GM18508 (cell line): Measurements from ENCODE around the gene TMEM50B.
"Not testable (repeated sequence)": the region's sequence is repeated elsewhere in the genome, so short reads cannot be mapped to it uniquely, and the experiment has no call there.

Experiments
- ATAC-seq: cut with Tn5 transposase; IDR thresholded peaks from one replicate; pipeline ENCODE4 v1.9.1; 2021; ENCODE audit warnings: moderate number of reproducible peaks; ENCODE audit not compliant: insufficient read depth, unreplicated experiment

Gene TMEM50B

DNA sequence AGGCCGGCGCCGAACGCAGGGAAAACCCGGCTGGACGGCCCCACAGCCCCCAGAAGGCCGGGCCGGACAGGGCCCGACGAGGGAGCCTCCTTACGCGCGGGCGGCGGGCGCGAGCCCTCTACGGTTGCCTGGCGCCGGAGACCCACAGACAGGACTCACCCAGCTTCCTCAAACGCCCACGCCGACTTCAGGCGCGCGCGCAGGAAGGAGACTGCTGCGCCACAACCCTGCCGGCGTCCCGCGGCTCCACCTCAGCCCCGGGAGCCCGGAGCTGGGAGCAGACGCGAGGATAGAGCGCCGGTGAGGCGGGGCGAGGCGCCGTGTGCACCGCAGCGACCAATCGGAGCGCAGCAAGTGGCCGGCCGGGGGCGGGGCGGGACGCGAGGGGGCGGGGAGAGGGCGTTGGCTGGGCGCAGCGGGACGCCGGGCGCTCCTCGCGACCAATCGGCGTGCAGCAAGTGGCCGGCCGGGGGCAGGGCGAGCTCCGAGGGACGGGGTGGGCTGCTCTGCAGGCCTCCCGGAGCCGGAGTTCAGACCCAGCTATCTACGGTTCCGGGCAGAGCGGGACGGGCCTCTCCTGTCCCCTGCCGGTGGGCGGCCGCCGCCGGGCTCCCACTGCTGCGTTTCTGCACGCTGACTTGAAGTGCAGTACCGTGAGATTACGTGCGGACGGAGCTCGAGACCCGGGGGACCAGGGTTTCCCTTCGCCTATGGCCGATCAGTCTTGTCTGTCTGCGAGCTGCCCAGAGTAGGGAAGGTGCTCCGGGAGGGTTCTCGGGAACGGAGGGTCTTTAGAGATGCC lies at the start of gene TMEM50B:
Gene TMEM50B, minus strand, starts transcription at position 296 of the 802 bp plus-strand sequence. CDS start 11,089 bp downstream, outside the sequence.
- peak; percentile 50 for ATAC-seq

DNA sequence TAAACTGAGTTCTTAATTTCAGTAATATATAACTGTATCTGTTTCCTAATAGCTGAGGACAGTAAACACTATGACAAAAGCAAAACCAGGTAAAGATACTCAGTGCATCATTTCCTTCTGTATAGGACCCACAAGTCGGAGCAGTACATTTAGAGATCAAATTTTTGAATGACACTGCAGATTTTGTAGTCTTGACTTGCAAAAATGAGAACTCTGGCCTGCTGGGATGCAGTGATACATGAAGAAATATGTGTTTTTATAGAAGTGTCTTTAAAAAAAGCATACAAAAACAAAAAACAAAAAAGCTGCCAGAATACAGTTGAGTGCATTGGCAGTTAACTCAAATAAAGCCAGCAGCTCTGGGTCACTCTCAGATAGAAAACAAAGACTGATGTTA lies 43.2 kb upstream of the TMEM50B start:
- ATAC-seq = no peak

DNA sequence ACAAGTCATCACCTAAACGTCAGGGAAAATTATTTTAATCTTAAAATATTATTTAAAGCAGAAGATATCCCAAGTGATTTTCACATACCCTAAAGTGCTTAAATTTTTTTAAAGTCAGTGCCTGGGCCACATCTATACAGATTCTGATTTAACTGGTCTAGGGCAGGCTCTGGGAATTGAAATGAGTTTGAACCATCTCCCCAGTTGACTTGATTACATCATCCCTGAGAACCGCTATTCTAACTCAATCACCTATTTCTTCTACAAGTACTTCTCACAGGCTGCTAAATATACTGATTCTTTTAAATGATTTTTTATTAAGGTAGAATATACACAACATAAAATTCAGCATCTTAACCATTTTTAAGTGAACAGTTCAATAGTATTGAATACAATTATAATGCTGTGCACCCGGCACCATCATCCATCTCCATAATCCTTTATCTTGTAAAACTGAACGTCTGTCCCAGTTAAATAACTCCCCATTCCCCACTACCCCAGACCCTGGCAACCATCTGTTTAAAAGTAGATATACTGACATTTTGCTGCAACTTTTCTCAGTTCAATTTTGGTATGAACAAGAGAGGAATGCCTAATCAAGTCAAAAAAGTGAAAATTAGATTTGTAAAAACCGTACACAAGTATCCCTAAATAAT lies 42.7 kb upstream of the TMEM50B start:
- no peak for ATAC-seq

DNA sequence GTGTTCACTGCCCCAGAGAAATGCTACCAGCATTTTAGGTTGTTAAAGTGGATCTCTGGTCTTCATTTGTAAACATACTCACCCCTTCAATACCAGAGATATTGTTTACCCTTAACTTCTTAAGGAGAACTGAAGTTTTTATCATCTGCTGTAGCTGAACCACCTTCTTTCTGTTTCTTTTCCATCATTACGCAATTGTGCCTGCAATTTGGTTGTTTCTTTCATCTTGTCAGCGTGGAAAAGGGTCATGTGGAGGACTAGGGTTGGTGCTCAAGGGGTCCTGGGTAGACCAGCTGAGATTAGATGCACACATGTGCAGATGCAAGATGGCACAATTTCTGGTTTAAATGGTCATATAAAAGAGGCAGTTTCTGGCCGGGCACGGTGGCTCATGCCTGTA lies 39.1 kb upstream of the TMEM50B start:
- ATAC-seq = no peak

GRCh38 chr21:33514229-33514628 lies 34.5 kb upstream of the TMEM50B start:
- ATAC-seq = no peak

GRCh38 chr21:33512481-33512880 lies 32.7 kb upstream of the TMEM50B start:
- no peak for ATAC-seq

DNA sequence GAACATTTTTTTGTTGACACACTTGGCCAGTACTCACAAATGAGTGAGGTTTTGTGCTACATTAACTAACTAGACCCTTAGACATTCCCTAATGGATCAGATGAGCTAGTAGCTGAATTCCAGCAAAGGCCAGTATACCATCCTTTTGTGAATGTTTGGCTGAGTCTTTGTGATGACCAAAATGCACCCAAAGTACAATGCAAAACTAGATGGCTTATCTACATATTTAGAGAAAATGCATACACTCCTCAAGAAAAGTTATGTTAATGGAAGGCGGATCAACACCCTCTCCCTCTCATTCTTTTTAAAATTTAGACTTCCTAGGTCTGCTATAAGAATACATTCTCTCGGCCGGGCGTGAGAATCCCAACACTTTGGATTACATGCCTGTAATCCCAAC lies 31.9 kb upstream of the TMEM50B start:
- no peak for ATAC-seq

- ATAC-seq = no peak
These were observed 31.1 kb upstream of the TMEM50B start for GRCh38 chr21:33510826-33511225.

GRCh38 chr21:33507003-33507402 lies 27.2 kb upstream of the TMEM50B start:
- ATAC-seq = not testable (repeated sequence)

DNA sequence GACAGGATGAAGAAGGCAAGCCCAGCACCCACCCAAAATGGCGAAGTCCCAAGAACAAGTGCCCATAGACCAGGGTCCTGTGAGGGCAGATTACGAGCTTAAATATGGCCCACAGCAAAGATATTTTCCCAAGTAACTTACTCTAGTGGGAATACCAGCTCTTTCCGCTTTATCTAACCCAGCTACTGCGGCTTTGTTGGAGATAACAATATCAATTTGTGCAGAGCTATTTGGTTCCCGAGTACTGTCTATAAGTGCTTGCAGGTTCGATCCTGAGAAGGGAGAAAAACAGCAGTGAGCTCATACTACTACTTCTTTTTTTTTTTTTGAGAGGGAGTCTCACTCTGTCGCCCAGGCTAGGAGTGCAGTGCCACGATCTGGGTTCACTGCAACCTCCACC lies 26.1 kb upstream of the TMEM50B start:
- no peak for ATAC-seq

DNA sequence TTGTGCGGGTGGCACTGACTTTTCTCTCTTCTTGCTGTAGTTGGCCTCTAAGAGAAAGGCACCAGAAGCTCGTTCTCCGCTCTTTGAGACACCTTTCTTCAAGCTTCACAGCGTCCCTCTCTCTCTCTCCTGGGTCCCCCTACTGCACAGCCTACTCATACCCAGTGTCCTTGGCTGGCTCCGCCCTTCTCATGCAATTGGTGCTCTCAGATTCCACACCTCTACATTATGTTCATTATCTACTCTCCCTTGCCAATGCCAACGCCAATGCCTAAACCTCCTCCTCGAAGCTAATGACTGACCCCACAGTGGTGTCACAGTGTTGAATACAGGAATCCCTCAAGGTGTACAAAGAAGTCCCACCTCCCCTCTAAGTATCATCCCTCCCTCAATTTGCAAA lies 16.6 kb upstream of the TMEM50B start:
- ATAC-seq = no peak

- no peak for ATAC-seq
These were observed 16.0 kb upstream of the TMEM50B start for GRCh38 chr21:33495743-33496142.

GRCh38 chr21:33493756-33494155 lies 14.0 kb upstream of the TMEM50B start:
- ATAC-seq = no peak

DNA sequence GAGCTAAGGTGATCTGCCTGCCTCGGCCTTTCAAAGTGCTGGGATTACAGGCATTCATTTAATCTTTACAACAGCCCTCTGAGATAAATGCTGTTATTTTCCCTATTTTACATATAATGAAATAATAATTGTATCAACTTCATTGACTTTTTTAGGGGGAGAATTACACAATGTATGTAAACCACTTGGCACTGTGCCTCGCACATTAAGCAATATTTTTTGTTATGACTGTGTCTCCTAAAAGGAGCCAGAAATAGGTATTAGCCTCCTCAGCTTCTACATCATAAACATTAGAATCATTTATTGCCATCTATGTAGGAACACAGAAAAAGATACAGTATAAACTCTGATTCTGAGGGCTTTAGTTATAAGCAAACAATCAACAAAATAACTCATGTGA lies 12.8 kb upstream of the TMEM50B start:
- no peak for ATAC-seq

GRCh38 chr21:33491373-33492102 lies 11.8 kb upstream of the TMEM50B start, which contains the start of gene DNAJC28:
DNAJC28 (minus strand) TSS chr21:33491716; CDS start chr21:33489393, 2,323 bp downstream.
- peak; percentile 88 for ATAC-seq

GRCh38 chr21:33490991-33491372 lies 11.2 kb upstream of the TMEM50B start:
- ATAC-seq = no peak

DNA sequence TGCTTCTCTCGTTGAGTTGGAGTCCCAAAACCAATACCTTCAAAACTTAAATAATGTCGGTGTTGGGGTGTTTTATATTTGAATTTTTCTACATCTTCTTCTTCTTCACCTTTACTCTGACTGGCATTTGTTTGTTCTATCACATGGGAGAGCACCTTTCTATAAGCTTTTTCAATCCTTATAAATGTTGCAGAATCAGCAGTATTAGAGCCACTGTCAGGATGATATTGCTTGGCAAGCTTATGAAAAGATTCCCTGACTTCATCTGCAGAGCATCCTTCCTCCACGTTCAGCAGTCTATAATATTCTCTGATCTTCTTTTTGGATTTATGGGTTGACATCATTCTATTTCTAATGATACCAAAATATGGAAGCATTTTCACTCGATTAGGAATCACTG lies 9.2 kb upstream of the TMEM50B start:
- ATAC-seq = no peak

DNA sequence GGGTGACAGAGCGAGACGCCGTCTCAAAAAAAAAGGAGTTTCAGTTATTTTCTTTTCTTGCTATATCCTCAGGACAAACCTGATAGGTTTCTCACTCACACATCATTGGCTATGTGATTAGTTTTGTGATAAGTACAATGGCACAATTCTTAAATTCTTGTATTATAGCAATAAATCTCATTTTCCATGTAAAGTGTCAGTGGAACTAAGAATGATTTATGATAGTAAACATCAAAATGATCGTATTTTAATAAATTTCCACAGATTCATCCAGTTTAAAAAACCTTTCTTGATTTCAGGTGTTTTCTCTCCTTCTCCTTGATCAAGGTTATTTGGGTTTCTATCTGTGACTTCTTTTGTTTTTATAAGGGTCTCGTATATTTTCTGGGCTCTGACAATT lies 8.2 kb upstream of the TMEM50B start:
- no peak for ATAC-seq

- ATAC-seq = no peak
These were observed 1.7 kb upstream of the TMEM50B start for GRCh38 chr21:33481314-33481943.

- peak; percentile 4 for ATAC-seq
These were observed 818 bp upstream of the TMEM50B start for GRCh38 chr21:33480481-33481103.
